Muscle layer of duodenum (tissue), 2 donors: Measurements from ENCODE around the gene WNT7A.

Experiments used
- H3K27ac ChIP-seq: one replicate; pipeline ENCODE4 v1.7.0; 2013; ENCODE audit warnings: mild to moderate bottlenecking, low read length
- H3K27me3 ChIP-seq: one replicate; pipeline ENCODE4 v1.7.0; 2013; ENCODE audit warnings: low read depth, mild to moderate bottlenecking, control low read depth, low read length
- H3K36me3 ChIP-seq, 2 donors: one replicate each; pipeline ENCODE4 v1.7.0; 2013; ENCODE audit warnings: low read length in 2 of 2, control low read depth in 1 of 2, mild to moderate bottlenecking in 1 of 2; ENCODE audit not compliant: insufficient read depth in 2 of 2, control insufficient read depth in 1 of 2
- H3K4me1 ChIP-seq, 2 donors: one replicate each; pipeline ENCODE4 v1.7.0; 2013; ENCODE audit warnings: low read length in 2 of 2, mild to moderate bottlenecking in 2 of 2, control low read depth in 1 of 2, moderate library complexity in 1 of 2; ENCODE audit not compliant: insufficient read depth in 2 of 2, control insufficient read depth in 1 of 2
- H3K4me3 ChIP-seq, 2 donors: one replicate each; pipeline ENCODE4 v1.7.0; 2013; ENCODE audit warnings: low read length in 2 of 2, low read depth in 1 of 2, mild to moderate bottlenecking in 1 of 2
- H3K9me3 ChIP-seq, 2 donors: one replicate each; pipeline ENCODE4 v1.7.0; 2013; ENCODE audit warnings: low read length in 2 of 2, control low read depth in 1 of 2, mild to moderate bottlenecking in 1 of 2; ENCODE audit not compliant: control insufficient read depth in 1 of 2
- donor health status: healthy.

The WNT7A gene

DNA sequence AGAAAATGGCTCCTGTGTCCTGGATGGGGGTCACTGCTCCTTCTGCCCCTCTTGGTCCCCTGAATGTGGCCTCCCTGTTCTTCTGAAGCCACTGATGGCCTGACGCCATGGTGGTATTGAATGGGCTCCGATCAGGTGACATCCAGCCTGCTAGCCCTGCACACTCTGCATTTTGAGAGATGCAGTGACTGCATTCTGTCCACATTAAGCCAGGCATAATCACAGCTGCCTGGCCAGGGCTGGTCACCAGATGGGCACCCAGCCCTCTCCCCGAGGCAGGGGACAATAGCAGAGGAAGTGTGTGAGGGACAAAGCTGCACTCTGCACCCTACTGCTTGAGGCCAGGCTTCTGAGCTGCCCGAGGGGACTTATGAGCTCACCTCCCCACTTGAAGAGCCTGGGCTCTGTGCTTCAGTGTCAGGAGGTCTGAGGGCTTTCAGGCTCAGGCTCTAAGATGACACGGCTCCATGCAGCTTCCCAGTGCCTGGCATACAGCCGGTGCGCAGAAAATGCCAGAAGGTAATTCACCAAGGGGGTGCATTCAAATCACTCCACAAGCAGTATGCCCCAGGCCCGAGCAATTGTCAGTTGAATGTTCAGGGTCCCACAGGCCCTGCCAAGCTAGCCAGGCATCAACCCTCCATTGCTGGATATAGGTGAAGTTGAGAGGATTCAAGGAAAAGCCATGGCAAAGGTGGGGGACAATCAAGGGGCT, 56.8 kb downstream of the WNT7A start:
- H3K9me3 ChIP-seq, result no peaks in the 10 kb centered on the region
- no peak overlapping the region for H3K27ac ChIP-seq
- no peaks in the 10 kb centered on the region for H3K4me1 ChIP-seq
- no peak overlapping the region for H3K4me3 ChIP-seq
- H3K27me3 ChIP-seq, result no peaks in the 10 kb centered on the region
- no peaks in the 10 kb centered on the region for H3K36me3 ChIP-seq

DNA sequence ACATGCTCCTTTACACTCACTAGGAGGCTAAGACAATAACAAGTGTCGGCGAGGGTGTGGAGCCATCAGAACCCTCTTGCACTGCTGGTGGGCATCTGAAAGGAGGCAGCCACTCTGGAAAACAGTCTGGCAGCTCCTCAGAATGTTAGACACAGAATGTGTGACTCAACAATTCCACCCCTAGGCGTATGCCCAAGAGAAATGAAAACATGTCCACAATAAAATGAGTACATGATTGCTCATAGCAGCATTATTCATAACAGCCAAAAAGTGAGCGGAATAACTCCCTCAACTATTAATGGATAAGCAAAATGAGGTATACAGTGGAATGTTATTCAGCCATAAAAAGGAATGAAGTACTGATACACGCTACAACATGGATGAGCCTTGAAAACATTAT, 57.8 kb downstream of the WNT7A start:
- H3K27ac ChIP-seq, result no peak overlapping the region
- peaks cover 0 to 8% of the 10 kb centered on the region in 2 donors for H3K9me3 ChIP-seq
- no peaks in the 10 kb centered on the region for H3K4me1 ChIP-seq
- no peak overlapping the region for H3K4me3 ChIP-seq
- no peaks in the 10 kb centered on the region for H3K36me3 ChIP-seq
- no peaks in the 10 kb centered on the region for H3K27me3 ChIP-seq

DNA sequence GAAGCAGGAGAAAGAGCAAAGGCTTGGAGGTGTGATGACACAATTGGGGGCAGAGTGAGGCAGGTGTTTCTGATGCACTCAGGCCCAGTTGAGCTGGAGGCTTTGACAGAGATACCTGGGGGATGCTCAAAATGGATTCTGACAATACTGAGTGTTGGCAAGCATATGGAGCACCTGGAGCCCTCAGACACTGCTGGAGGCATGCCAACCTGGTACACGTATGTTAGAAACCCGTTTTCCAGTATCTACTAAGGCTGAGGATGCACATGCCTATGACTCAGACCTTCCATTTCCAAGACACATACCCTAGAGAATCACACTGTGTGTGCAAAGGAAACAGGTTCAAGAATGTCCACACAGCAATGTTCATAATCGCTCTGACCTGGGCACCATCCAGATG, 58.7 kb downstream of the WNT7A start:
- Histone ChIP-seq H3K4me1 (no peaks in the 10 kb centered on the region), H3K9me3 (peaks cover 6 to 17% of the 10 kb centered on the region in 2 donors), H3K36me3 (no peaks in the 10 kb centered on the region), H3K4me3 (no peak overlapping the region), H3K27me3 (no peaks in the 10 kb centered on the region), H3K27ac (no peak overlapping the region)

DNA sequence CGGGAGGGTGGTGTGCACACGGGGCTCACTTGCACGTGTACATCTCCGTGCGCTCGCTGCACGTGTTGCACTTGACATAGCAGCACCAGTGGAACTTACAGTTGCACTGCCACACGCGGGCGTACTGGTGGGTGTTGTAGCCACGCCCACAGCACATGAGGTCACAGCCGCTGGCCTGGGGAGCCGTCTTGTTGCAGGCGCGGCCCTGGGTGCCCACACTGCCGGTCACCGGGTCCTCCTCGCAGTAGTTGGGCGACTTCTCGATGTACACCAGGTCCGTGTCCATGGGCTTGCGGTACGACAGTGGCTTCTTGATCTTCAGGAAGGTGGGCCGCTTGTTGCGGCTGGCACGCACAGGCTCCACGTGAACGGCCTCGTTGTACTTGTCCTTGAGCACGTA, 61.0 kb downstream of the WNT7A start:
- no peak overlapping the region for H3K27ac ChIP-seq
- H3K4me1 ChIP-seq, result no peaks in the 10 kb centered on the region
- H3K36me3 ChIP-seq, result no peaks in the 10 kb centered on the region
- peaks cover 26 to 39% of the 10 kb centered on the region in 2 donors for H3K9me3 ChIP-seq
- H3K4me3 ChIP-seq, result no peak overlapping the region
- H3K27me3 ChIP-seq, result no peaks in the 10 kb centered on the region

DNA sequence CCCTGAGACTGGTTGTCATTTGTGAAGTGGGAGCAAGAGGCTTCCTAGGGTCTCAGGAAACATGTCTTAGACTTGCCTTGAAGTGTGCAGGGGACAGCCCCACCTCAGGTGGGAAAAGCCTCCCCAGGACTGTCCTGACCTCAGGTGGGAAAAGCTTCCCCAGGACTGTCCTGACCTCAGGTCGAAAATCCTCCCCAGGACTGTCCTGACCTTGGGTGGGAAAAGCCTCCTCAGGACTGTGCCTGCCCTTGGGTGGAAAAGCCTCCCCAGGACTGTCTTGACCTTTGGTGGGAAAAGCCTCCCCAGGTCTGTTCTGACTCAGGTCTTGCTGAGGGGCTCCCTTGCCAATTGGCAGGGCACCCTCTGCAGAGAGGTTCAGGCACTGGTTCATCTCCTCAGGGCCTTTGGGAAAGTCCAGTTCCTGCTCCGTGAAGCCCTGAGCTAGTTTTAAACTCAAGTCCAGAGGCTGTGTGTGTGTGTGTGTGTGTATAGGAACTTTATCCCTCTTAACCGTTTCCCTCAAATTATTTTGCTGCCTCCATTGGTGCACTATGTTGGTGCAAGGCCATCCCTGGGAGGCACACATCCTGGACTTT, 64.7 kb downstream of the WNT7A start:
- no peaks in the 10 kb centered on the region for H3K4me1 ChIP-seq
- no peaks in the 10 kb centered on the region for H3K36me3 ChIP-seq
- peak overlapping the region in 1 of 2 donors; percentile 48 for H3K4me3 ChIP-seq
- H3K9me3 ChIP-seq, result peaks cover 29 to 50% of the 10 kb centered on the region in 2 donors
- H3K27ac ChIP-seq, result no peak overlapping the region
- H3K27me3 ChIP-seq, result no peaks in the 10 kb centered on the region

DNA sequence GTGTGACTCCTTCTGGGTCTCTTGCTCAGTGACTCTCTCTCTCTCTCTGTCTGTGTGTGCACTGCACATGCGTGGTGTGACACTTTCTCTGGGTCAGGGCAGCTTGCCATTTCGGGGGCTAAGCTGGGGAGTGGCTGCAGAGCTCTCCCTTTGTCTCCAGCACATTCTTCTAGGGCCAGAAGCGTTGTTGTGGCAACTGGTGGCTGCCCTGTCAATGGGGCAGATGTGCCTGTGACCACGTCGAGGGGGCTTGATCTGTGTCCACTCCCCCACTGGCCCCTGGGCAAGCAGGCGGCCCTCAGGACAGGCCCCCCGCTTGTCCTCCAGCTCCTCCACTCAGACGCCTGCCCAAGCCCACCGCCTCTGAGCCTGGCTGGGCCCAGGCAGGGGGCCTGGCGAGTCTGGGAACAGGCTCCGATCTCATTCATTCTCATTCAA, 67.8 kb downstream of the WNT7A start:
- H3K27me3 ChIP-seq, result no peaks in the 10 kb centered on the region
- H3K9me3 ChIP-seq, result peaks cover 29 to 50% of the 10 kb centered on the region in 2 donors
- H3K27ac ChIP-seq, result no peak overlapping the region
- H3K4me3 ChIP-seq, result no peak overlapping the region
- H3K4me1 ChIP-seq, result no peaks in the 10 kb centered on the region
- no peaks in the 10 kb centered on the region for H3K36me3 ChIP-seq

DNA sequence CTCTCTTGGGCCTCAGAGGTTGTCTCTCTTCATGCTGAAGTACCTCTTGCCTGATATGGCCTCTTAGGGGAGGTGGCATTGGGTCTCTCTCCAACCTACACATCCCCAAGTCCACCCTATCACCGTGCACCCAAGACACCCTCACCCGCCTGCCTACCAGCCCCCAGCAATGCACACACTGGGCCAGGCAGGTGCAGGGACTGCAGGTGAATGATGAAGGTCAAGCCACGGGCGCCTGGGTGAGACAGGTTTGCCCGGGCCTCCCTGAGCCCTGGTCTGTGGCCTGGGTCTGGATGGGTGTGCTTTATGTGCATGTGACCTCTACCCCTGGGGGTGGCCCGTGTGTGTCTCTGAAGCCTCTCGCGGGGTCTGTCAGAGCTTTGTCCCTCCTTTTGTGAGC, 68.3 kb downstream of the WNT7A start:
- Histone ChIP-seq H3K4me3 (no peak overlapping the region), H3K27ac (no peak overlapping the region), H3K27me3 (no peaks in the 10 kb centered on the region), H3K4me1 (no peaks in the 10 kb centered on the region), H3K36me3 (no peaks in the 10 kb centered on the region), H3K9me3 (peaks cover 29 to 46% of the 10 kb centered on the region in 2 donors)

DNA sequence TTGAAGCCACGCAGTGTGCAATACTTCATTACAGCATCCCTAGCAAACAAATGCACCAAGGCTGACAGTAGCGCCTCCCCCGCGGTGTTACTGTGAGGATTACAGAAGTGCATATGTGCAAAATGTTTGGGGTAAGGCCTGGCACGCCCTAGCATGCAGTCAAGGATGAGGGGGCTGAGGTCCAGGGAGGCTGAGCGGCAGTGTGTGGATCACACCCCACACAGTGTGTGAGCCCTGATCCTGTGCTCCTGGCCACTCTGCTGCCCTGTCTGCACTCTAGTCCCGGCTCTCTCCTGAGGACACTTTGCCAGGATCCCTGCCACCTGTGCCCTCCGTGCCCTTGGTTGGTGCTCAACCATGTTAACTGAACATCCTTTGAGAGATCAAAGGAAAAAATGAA, 71.3 kb downstream of the WNT7A start:
- no peak overlapping the region for H3K4me3 ChIP-seq
- no peaks in the 10 kb centered on the region for H3K27me3 ChIP-seq
- no peaks in the 10 kb centered on the region for H3K36me3 ChIP-seq
- H3K4me1 ChIP-seq, result no peaks in the 10 kb centered on the region
- H3K9me3 ChIP-seq, result peaks cover 3 to 22% of the 10 kb centered on the region in 2 donors
- no peak overlapping the region for H3K27ac ChIP-seq

DNA sequence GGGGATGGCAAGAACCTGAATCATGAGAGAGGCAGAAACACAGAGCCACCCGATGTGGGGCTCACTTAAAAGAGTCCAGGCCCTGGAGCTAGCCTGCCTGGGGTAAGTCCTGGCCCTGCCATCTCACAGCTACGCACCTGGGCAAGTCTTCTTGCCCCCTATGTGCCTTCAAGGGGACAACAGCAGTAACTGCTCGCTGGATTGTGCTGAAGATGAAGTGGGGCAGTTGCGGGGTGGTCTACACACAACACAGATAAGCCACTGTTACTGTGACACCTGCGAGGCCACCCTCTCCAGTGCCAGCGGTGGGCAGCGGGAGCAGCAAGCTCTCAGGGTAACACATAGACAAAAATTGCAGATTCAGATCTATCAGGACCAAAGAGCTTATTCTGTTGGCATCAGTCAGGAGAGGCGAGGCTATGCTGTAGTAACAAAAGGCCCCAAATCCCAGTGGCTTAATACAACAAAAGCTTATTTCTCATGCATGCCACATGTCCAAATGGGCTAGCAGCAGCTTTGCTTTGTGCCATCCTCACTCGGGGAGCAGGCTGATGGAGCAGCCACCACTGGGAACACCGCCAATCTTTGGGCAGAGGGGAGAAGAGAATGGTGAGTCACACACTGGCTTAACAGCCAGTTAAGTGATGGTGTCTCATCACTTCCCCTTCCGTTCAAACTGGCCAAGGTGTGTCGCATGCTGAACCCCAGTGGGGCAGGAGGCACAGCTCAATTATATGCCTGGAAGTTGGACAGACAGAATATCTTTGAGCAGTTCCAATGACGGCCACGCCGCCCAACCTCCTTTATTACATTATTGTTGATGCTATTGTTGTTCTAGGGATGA, 78.3 kb downstream of the WNT7A start:
- no peaks in the 10 kb centered on the region for H3K36me3 ChIP-seq
- H3K27ac ChIP-seq, result no peak overlapping the region
- H3K27me3 ChIP-seq, result no peaks in the 10 kb centered on the region
- H3K9me3 ChIP-seq, result peaks cover 0 to 6% of the 10 kb centered on the region in 2 donors
- no peaks in the 10 kb centered on the region for H3K4me1 ChIP-seq
- H3K4me3 ChIP-seq, result no peak overlapping the region

DNA sequence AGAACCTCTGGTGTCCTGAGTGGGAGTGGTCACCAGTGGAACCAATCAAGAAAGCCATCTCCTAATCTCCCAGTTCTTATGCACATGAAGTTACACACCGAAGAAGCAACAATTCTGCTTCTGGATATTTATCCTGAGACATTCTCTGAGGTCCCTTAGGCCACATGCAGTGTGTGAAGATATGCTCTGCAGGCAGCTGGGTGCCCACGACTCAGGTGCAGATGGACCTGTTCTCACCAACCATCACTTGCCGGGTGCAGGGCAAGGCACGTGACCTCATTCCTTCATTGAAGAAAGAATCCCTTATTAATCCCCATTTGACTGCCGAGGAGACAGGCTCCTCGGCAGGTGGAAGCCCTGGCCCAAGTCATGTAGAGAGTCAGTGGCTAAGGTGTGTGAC, 79.8 kb downstream of the WNT7A start:
- Histone ChIP-seq H3K27ac (no peak overlapping the region), H3K4me1 (no peaks in the 10 kb centered on the region), H3K27me3 (no peaks in the 10 kb centered on the region), H3K4me3 (no peak overlapping the region), H3K9me3 (no peaks in the 10 kb centered on the region), H3K36me3 (no peaks in the 10 kb centered on the region)

DNA sequence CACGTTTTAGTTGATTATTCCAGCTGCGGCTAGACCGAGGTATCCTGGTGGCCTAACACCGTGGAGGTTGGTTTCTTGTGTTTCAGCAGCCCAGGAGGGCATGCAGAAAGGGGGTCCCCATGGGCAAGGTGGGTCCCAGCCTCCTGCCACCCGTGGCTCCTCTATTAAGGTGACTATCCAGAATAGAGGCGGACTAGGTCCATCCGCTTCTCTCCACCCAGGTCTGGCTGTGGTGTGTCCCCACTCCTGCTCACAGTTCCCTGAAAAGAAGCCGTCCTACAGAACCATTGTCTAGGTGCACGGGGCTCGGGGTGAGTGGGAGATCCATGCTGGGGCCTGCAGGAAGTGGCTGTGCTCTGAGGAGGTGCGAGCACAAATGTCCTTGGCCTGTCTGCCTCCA, 81.5 kb downstream of the WNT7A start:
- H3K9me3 ChIP-seq, result no peaks in the 10 kb centered on the region
- H3K36me3 ChIP-seq, result no peaks in the 10 kb centered on the region
- H3K27ac ChIP-seq, result no peak overlapping the region
- no peak overlapping the region for H3K4me3 ChIP-seq
- no peaks in the 10 kb centered on the region for H3K4me1 ChIP-seq
- H3K27me3 ChIP-seq, result no peaks in the 10 kb centered on the region
